Fibroblast of the conjunctiva (primary cell): ENCODE results near the gene CLASP1.
"Not testable (repeated sequence)": the region's sequence is repeated elsewhere in the genome, so short reads cannot be mapped to it uniquely, and the experiment has no call there.

Source experiments
- DNase-seq: peaks from one replicate; pipeline ENCODE4 v3.0.0-alpha.2; 2010; ENCODE audit warnings: low read depth

Gene CLASP1

DNA sequence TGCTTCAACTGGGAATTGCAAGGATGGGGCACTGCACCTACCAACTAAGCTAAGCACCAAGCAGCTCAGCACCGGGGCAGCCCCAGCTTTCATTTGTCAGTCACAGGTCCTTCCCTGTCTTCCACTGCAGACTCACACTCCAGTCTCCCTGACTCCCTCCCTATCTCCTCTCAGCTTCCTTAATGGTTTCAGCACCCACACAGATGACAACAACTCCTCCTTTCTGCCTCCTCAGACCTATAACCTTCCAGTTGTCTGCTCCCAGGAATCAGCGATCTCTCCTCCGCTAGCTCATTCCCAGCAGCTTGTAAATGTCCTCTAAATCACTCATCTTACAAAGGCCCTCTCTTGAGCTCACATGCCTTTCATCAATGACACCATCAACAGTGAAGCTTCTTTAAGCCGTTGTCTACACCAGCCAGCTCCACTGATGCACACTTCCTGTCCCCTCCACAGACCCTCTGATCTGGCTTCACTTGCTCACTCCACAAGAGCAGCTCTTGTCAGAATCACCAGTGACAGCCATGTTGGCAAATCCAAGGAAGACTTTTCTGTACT lies 32.1 kb downstream of the CLASP1 start:
- no peak for DNase-seq

DNA sequence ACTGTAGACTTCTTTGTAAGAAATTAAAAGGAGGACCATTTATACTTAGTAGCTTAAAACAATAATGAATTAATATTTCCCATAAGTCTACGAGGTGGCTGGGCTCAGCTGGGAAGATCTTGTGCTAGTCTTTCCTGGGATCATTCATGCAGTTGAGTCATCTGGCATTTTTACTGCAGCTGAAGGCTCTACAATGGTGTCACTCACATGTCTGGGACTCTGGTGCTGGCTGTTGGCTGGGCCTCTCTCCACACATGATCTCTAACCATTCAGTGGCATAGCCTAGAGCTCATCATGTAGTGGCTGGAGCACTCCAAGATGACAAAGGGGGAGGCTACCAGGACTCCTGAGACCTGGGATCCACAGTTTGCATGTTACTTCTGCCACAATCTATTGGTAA lies 35.5 kb downstream of the CLASP1 start:
- no peak for DNase-seq

DNA sequence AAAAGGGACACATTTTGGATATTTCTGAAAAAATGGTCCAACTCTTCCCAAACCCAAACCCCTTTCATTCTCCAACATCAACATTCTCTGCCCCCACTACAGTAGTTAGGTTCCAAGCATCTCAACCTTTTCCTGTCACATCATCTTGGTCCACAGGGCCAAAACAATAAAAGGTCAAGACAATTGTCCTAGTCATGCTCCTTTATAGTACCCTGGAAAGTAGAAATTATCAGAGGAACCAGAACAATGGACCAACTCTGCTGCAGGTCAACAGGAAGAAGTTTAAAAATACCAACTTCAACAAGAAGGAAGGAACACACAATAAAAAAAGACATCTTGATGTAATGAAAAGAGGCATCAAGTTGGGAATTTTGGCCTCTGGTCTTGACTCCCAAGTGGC lies 36.1 kb downstream of the CLASP1 start:
- no peak for DNase-seq

DNA sequence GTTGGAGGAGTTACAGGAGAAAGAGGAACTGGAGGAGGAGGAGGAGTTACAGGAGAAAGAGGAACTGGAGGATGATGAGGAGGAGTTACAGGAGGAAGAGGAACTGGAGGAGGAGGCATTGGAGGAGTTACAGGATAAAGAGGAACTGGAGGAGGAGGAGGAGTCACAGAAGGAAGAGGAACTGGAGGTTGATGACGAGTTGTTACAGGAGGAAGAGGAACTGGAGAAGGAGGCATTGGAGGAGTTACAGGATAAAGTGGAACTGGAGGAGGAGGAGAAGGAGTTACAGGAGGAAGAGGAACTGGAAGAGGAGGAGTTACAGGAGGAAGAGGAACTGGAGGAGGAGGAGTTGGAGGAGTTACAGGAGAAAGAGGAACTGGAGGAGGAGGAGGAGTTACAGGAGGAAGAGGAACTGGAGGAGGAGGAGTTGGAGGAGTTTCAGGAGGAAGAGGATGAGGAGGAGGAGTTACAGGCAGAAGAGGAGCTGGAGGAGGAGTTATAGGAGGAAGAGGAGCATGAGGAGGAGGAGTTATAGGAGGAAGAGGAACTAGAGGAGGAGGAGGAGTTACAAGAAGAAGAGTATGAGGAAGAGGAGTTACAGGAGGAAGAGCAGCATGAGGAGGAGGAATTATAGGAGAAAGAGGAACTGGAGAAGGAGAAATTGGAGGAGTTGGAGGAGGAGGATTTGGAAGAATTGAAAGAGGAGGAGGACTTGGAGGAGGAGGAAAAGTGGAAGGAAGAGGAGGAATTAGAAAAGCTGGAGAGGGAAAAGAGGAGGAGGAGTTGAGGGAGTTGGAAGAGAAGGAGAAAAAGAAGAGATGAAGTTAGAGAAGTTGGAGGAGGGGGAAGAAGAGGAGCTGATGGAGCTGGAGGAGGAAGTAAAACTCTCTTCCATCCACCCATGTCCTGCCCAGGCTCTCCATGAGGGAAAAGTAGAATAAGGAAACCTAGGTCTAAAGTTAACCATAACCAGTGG lies 37.2 kb downstream of the CLASP1 start:
- no peak for DNase-seq

GRCh38 chr2:121611048-121611649 lies 38.1 kb downstream of the CLASP1 start:
- not testable (repeated sequence) for DNase-seq

- DNase-seq = not testable (repeated sequence)
Measured at GRCh38 chr2:121610487-121610874, 38.8 kb downstream of the CLASP1 start.

DNA sequence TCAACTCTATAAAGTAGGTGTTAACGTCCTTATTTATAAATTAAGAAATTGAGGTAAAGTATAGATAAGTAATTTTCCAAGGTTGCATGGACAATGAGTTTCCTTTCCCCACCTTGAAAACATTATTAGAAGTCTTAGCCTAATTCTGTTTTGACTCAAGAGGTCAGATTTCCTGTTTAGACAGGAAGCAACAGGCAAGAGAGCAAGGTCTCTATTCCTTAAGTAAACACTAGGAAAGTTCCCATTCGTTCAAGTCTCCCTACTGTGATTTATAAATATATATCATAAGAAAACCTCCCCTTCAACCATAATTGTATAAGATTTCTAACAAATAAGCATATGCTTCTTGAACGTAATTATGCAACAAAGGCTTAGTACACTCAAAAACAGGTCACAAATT lies 40.3 kb downstream of the CLASP1 start:
- DNase-seq = no peak

DNA sequence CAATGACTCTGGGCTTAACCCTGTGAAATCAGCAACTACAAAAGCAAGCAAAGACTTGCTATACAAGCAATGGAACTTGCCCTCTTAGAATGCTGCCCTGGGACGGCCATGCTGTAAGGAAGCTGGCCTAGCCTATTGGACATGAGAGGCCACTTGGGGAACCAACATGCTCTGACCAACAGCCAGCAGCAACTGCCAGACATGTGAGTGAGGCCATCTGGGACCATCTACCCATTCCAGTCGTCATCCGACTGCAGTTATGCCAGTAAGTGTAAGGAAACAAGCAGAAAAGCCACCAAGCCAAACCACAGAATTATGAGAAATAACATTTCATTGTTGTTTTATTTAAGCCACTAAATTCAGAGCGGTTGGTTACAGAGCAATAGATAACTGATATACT lies 40.9 kb downstream of the CLASP1 start:
- no peak for DNase-seq

DNA sequence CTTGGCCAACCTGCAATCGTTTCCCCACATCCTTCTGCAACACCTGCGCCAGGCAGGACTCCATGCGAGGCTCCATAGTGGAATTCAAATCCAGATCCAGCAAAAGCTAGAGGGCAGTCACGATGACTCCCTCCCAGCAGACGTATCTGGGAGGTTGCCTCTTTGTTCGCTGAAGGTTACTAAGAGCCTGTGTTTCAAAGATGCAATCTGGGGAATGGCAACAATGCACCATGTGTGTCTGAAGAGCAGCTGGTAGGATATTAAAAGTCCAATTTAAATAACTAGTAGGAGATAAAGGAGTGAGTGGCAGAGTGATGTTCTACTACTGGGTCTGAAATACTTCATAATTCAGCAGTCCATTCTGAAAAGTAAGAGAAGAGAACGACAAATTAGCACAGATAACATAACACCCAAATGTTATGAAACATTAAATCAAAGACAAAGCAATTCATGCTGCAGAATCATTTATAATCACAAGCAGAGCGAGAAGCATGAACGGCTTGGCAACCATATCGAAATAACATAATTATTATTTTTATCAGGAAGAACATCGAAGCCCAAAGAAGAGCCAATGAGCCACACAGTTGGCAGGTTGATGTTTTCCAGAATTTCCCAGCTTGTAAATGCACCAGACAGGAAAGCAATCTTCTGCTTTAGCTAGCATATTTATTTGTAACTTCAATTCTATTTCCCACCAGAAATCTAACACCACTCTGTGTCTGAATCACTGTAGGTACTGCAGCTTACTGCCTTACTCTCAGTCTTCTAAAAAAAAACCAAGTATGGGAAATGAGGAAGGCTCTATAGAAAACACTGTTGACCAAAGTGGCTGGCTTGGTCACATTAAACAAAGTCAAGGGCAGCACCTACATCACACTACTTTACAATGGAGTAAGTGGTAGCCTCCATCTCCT lies 43.2 kb downstream of the CLASP1 start:
- DNase-seq = no peak

DNA sequence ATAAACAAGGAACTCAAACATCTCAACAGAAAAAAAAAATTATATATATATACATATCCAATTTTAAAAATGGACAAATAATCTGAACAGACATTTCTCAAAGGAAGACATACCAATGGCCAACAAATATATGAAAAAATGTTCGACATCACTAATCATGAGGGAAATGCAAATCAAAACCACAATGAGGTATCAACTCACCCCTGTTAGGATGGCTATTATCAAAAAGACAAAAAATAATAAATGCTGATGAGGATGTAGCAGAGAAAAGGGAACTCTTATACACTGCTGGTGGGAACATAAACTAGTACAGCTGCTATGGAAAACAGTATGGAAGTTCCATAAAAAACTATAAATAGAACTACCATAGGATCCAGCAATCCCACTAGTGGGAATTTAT lies 46.1 kb downstream of the CLASP1 start:
- DNase-seq = no peak

DNA sequence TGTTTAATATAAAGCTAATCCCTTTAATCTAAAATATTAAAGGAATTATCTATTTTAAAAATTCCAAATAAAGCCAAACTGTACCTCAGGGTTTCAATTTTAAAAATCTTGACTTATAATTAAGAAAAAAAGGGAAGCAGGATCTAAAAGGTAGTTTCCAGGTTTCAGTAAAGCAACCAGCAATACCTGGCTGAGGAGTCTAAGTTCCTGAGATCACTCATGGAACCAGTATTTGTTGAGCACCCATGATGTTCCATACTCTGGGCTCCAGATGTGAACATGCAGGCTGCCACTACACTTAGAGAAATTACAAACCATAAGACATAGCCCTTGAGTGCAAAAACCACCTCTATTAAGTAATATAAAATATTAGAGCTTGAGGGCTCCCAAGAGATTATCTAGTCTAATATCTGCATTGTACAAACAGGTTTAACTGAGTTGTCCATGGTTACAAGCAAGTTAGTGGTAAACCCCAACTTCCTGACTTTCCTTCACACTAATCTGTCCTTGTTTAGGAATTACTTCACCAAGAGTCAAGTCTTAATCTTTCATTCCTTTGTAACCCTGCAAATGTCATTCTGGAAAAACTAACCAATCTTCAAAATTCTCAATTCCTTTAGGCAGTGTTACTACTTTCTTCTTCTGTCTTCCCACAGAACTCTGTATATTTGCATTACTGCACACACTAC lies 49.2 kb downstream of the CLASP1 start:
- no peak for DNase-seq

GRCh38 chr2:121598087-121598486 lies 51.2 kb downstream of the CLASP1 start:
- DNase-seq = no peak

DNA sequence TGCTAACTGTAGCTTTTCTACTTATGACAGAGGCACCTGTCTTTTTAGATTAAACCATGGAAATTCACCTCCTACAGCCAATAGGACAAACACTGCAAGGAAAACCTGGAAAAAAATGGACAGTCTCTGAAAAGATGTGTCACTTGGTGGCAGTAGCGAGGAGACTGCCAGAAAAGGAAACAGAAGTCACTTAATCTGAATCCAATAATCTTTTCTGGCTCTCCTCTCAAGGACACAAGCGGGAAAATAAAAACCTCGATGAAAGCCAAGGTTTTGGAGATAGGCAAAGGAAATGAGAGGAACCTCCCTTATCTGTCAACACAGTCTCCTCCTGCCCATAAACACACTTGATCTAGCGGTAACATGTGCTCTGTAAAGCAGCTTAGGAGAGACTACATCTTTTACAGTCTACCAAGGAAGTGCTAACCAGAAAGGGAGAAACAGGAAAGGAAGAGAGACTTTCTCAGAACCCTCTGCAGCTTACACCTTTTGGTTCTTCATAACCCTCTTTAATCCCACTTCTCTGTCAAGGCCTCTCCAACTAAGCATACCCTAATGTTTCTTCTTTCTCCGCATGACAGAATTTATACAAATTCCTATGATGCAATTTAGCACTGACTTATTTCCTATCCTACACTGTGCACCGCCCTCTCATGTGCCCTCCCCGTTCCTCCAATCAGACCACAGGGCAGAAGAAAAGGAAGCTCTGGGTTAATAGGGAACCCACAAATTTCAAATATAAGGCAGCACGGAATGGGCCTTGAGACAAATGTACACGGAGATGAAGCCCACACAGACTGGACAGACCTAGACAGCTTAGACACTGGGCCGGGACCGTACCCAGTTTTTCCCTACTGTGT lies 52.8 kb downstream of the CLASP1 start:
- DNase-seq = peak; percentile 44

GRCh38 chr2:121595012-121595891 lies 54.0 kb downstream of the CLASP1 start:
- no peak for DNase-seq

DNA sequence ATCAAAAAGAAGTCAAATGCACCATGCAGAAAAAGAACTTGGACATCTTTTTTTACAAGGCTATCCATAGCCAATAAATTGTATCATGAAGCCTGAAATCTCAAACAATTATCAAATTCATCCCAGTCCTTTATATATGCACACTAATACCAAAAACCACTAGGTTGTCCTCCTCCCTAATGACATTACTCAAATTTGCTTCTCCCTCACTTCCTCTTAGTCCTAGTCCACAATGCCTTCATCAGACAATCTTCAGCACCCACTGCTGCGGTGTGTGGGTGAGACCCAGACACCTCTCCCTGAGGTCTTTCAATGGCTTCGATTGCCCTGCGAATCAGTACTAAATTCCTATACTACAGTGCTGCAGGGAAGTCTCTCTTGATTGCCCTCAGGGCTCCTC lies 58.1 kb downstream of the CLASP1 start:
- DNase-seq = no peak

DNA sequence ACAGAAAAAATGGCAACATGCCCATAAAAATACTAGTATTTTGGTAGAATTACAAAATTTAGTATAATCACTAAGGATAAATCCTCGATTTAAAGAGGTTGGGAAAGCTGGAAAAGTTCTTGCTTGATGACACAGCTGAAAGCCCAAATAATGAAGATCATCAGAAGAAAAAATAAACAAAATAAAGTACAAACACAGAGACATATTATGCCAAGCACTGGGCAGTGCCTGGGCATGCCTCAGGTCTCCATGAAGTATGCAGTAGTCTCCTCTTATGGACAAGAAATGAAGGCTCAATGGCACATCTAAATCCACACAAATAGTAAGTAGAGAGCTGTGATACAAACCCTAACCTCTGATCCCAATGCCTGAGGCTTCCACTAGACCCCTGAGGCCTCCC lies 60.9 kb downstream of the CLASP1 start:
- DNase-seq = no peak

- DNase-seq = no peak
Measured at GRCh38 chr2:121587131-121587530, 62.1 kb downstream of the CLASP1 start.

DNA sequence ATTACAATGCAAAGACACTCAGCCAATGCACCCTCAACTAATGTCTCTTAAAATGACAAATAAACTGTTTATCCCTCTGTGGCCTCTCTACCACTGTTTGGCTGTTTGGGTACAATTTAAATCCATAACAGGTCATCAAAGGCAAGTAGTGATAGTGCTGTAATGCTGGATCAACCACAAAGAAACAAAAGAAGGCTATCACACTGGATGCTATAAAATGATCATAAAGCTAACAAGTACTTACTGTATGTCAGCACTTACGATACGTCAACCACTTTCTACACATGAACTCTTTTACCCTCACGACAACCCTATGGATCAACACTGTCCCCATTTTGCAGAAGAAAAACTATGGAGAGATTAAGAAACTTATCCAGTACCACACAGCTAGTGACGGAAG lies 64.5 kb downstream of the CLASP1 start:
- no peak for DNase-seq

DNA sequence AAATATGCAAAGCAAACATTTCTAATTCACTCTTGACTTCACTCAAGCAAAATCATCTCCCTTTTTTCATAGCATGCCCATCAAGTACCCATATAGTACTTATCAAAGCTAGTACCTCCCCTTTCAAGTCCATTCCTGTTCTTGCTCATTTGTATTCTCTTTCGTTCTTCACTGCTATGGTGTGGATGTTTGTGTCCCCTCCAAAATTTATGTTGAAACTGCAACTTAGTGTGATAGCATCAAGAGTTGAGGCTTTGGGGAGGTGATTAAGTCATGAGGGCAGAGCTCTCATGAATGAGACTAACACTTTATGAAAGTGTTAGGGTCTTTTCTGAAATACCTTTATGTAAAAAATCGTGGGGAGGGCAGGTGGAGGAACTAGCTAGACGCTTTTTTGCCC lies 65.7 kb downstream of the CLASP1 start:
- DNase-seq = no peak

DNA sequence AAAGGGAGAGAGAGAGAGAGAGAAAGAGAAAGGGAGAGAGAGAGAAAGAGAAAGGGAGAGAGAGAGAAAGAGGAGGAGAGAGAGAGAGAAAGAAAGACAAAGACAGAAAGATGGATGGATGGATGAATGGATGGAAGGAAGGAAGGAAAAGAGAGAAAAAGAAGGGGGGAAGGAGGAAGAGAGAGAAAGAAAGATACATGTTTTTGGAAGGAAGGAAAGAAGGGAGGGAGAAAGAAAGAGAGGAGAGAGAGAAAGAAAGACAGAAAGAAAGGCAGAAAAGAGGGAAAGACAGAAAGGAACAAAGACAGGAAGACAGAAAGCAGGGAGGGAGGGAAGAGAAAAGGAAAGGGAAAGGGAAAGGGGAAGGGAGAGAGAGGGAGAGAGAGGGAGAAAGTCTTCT lies 67.0 kb downstream of the CLASP1 start:
- DNase-seq = no peak
